Thymus (tissue), 11 donors: ENCODE results near the gene GLYR1. TPM values are rescaled to one million over a fixed set of nuclear protein-coding genes. Genes with fewer than 3 reads are reported as not detected.

Experiments used
- DNase-seq, 9 donors: peaks; one replicate each; pipeline ENCODE4 v3.0.0-alpha.2; 2013; ENCODE audit warnings: low spot score in 9 of 9, low read depth in 6 of 9, missing footprints in 1 of 9
- H3K27ac ChIP-seq, 2 donors: one replicate each; pipeline ENCODE4 v1.5.1; 2013; ENCODE audit warnings: control low read depth in 1 of 2, low read depth in 1 of 2, low read length in 1 of 2, mild to moderate bottlenecking in 1 of 2, moderate library complexity in 1 of 2
- H3K27me3 ChIP-seq, 2 donors: one replicate each; pipeline ENCODE4 v1.5.1; 2013; ENCODE audit warnings: low read length in 1 of 2; ENCODE audit not compliant: control insufficient read depth in 2 of 2, insufficient read depth in 1 of 2
- H3K36me3 ChIP-seq, 2 donors: one replicate each; pipeline ENCODE4 v1.5.1; 2013; ENCODE audit warnings: low read length in 1 of 2, mild to moderate bottlenecking in 1 of 2, moderate library complexity in 1 of 2; ENCODE audit not compliant: control insufficient read depth in 2 of 2, insufficient read depth in 2 of 2
- H3K4me1 ChIP-seq, 2 donors: one replicate each; pipeline ENCODE4 v1.5.1; 2013; ENCODE audit warnings: low read length in 2 of 2; ENCODE audit not compliant: control insufficient read depth in 2 of 2, insufficient read depth in 2 of 2
- H3K4me3 ChIP-seq, 2 donors: one replicate each; pipeline ENCODE4 v1.5.1; 2013; ENCODE audit warnings: low read length in 2 of 2, control low read depth in 1 of 2, mild to moderate bottlenecking in 1 of 2
- H3K9me3 ChIP-seq, 2 donors: one replicate each; pipeline ENCODE4 v1.5.1; 2013; ENCODE audit warnings: low read length in 1 of 2, mild to moderate bottlenecking in 1 of 2; ENCODE audit not compliant: control insufficient read depth in 2 of 2, insufficient read depth in 1 of 2
- WGBS: extraction: QIAGEN DNeasy Blood & Tissue Kit; methylation state at CpG from one replicate; pipeline ENCODE4 v1.1.7; 2013; 5-methylcytosine and 5-hydroxymethylcytosine counted together
- polyA plus RNA-seq: library from polyadenylated mRNA; stranded (reverse); fragments of 200-250 nt; gene quantifications from one replicate; pipeline ENCODE4 v1.2.3, GENCODE V29; 2013
- total RNA-seq: library from RNA; stranded (reverse); fragments of 120-200 nt; gene quantifications from one replicate; pipeline ENCODE4 v1.2.4, GENCODE V29; 2013
- donor health status: healthy.

Gene GLYR1
- total and polyA plus RNA-seq, 2 donors = 36.4 to 59.1 TPM

GRCh38 chr16:4891097-4891885 lies 44.2 kb upstream of the GLYR1 start:
- DNase-seq = no peak

GRCh38 chr16:4890686-4891085 lies 43.6 kb upstream of the GLYR1 start:
- H3K4me3 ChIP-seq = no peak overlapping the region
- H3K9me3 ChIP-seq = no peaks in the 10 kb centered on the region
- H3K27me3 ChIP-seq = no peaks in the 10 kb centered on the region
- 98% methylated on average over 16 of the region's 16 CpGs for WGBS
- H3K36me3 ChIP-seq = peaks cover 10% of the 10 kb centered on the region in 2 donors
- no peak overlapping the region for H3K27ac ChIP-seq
- no peak for DNase-seq
- no peaks in the 10 kb centered on the region for H3K4me1 ChIP-seq

More at GRCh38 chr16:4891097-4891885, 44.2 kb upstream of the GLYR1 start:
- 95% methylated on average over 16 of the region's 16 CpGs for WGBS
- Histone ChIP-seq H3K4me3 (no peak overlapping the region), H3K27me3 (no peaks in the 10 kb centered on the region), H3K4me1 (no peaks in the 10 kb centered on the region), H3K36me3 (peaks cover 4 to 8% of the 10 kb centered on the region in 2 donors), H3K9me3 (no peaks in the 10 kb centered on the region), H3K27ac (no peak overlapping the region)

- no peak for DNase-seq
- H3K9me3 ChIP-seq = no peaks in the 10 kb centered on the region
- 90% methylated on average over 11 of the region's 11 CpGs for WGBS
Measured at GRCh38 chr16:4890026-4890425, 42.9 kb upstream of the GLYR1 start.

GRCh38 chr16:4888428-4889135 lies 41.5 kb upstream of the GLYR1 start:
- Histone ChIP-seq H3K36me3 (peaks cover 29 to 31% of the 10 kb centered on the region in 2 donors), H3K27me3 (no peaks in the 10 kb centered on the region), H3K4me1 (no peaks in the 10 kb centered on the region), H3K9me3 (no peaks in the 10 kb centered on the region), H3K4me3 (no peak overlapping the region), H3K27ac (no peak overlapping the region)
- 96% methylated on average over 9 of the region's 9 CpGs for WGBS
- DNase-seq = no peak

More at GRCh38 chr16:4890026-4890425, 42.9 kb upstream of the GLYR1 start:
- H3K4me3 ChIP-seq = no peak overlapping the region
- H3K4me1 ChIP-seq = no peaks in the 10 kb centered on the region
- H3K27me3 ChIP-seq = no peaks in the 10 kb centered on the region
- no peak overlapping the region for H3K27ac ChIP-seq
- peaks cover 16 to 17% of the 10 kb centered on the region in 2 donors for H3K36me3 ChIP-seq

- Histone ChIP-seq H3K9me3 (no peaks in the 10 kb centered on the region), H3K4me1 (no peaks in the 10 kb centered on the region), H3K36me3 (peaks cover 49 to 52% of the 10 kb centered on the region in 2 donors), H3K27ac (no peak overlapping the region), H3K4me3 (no peak overlapping the region), H3K27me3 (no peaks in the 10 kb centered on the region)
- DNase-seq = no peak
- 97% methylated on average over 5 of the region's 5 CpGs for WGBS
Measured at GRCh38 chr16:4886151-4886550, 39.1 kb upstream of the GLYR1 start.

- Histone ChIP-seq H3K27me3 (no peaks in the 10 kb centered on the region), H3K9me3 (no peaks in the 10 kb centered on the region), H3K4me3 (no peak overlapping the region), H3K27ac (no peak overlapping the region), H3K36me3 (peaks cover 54 to 61% of the 10 kb centered on the region in 2 donors), H3K4me1 (no peaks in the 10 kb centered on the region)
- no peak for DNase-seq
- 98% methylated on average over 45 of the region's 45 CpGs for WGBS
Measured at GRCh38 chr16:4884972-4885874, 38.1 kb upstream of the GLYR1 start.

- H3K4me3 ChIP-seq = no peak overlapping the region
- no peaks in the 10 kb centered on the region for H3K4me1 ChIP-seq
- no peak overlapping the region for H3K27ac ChIP-seq
- H3K36me3 ChIP-seq = peaks cover 63 to 68% of the 10 kb centered on the region in 2 donors
- DNase-seq = no peak
- 97% methylated on average over 34 of the region's 34 CpGs for WGBS
- H3K27me3 ChIP-seq = no peaks in the 10 kb centered on the region
- no peaks in the 10 kb centered on the region for H3K9me3 ChIP-seq
Measured at GRCh38 chr16:4884209-4884608, 37.1 kb upstream of the GLYR1 start.

GRCh38 chr16:4883501-4883900 lies 36.4 kb upstream of the GLYR1 start:
- Histone ChIP-seq H3K4me1 (no peaks in the 10 kb centered on the region), H3K4me3 (no peak overlapping the region), H3K36me3 (peaks cover 70 to 75% of the 10 kb centered on the region in 2 donors), H3K27me3 (no peaks in the 10 kb centered on the region), H3K27ac (no peak overlapping the region), H3K9me3 (no peaks in the 10 kb centered on the region)
- 98% methylated on average over 25 of the region's 25 CpGs for WGBS
- no peak for DNase-seq
